Right lung (tissue), 10 donors: ENCODE measurements around the gene CDH10. TPM values are rescaled to one million over a fixed set of nuclear protein-coding genes. Genes with fewer than 3 reads are reported as not detected.

Experiments
- DNase-seq, 2 donors: peaks; one replicate each; pipeline ENCODE4 v3.0.0-alpha.2; 2013
- long read RNA-seq, 8 donors: transcript quantifications; one replicate each; lab custom pipeline, GENCODE V29; 2026
- polyA plus RNA-seq, 5 donors: library from polyadenylated mRNA; unstranded; fragments of 120-200 nt; gene quantifications; one replicate each; pipeline versions ENCODE4 v1.2.1 to v1.2.3, GENCODE V29; 2013; ENCODE audit warnings: inconsistent platforms in 1 of 5, low replicate concordance in 1 of 5; ENCODE audit not compliant: insufficient read length in 5 of 5, insufficient read depth in 1 of 5

The CDH10 gene
- 1 to 10 TPM; 1.7 to 4.8 (median 1.8) TPM for polyA plus RNA-seq
- long read RNA-seq, donor 1, result 0 reads
- long read RNA-seq, donor 2, result 0 reads
- long read RNA-seq, donor 3, result 0 reads
- long read RNA-seq, donor 4, result 0 reads
- long read RNA-seq, donor 5, partial matches to known transcripts, result 0 of 1 reads
- long read RNA-seq, donor 5, other reads (novel, unspliced or antisense), result 0 of 1 reads
- long read RNA-seq, donor 6, result 0 reads
- long read RNA-seq, donor 7, partial matches to known transcripts, result 0 of 1 reads
- long read RNA-seq, donor 7, other reads (novel, unspliced or antisense), result 0 of 1 reads
- long read RNA-seq, donor 8, result 0 reads

DNA sequence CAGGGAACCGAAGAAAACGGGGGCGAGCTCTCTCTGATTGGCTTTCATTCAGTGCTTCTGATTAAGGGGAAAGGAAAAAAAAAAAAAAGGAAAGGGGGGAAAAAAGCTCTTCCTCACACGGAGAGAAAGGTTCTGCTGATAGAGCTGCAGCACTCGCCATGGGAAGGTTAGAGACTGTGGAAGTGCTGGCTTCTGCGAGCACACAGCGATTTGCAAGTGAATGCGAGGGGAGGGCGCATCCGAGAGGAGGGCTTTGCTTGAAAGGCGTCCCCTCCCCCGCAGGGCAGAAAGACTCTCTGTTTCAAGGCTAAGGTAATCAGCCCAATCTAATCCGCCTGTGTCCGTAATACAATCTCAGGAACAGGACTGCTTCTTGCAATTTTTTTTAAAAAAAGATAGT lies at the start of gene CDH10:
Gene CDH10 (minus strand): TSS at position 218 of the 400 bp plus-strand sequence. CDS start 51,488 bp downstream, outside the sequence.
- no peak for DNase-seq

DNA sequence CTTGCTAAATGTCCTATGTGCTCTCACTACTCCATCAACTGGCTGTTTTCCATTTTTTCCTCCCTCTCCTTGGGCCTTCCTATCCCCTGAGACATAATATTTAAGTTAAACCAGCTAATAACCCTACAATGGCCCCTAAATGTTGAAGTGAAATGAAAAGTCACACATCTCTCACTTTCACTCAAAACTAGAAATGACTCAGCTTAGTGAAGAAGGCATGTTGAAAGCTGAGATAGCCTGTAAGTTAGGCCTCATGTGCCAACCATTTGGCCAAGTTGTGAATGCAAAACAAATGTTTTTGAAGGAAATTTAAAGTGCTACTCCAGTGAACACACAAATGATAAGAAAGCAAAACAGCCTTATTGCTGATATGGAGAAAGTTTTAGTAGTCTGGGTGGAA lies 48.8 kb upstream of the CDH10 start:
- DNase-seq, result no peak

DNA sequence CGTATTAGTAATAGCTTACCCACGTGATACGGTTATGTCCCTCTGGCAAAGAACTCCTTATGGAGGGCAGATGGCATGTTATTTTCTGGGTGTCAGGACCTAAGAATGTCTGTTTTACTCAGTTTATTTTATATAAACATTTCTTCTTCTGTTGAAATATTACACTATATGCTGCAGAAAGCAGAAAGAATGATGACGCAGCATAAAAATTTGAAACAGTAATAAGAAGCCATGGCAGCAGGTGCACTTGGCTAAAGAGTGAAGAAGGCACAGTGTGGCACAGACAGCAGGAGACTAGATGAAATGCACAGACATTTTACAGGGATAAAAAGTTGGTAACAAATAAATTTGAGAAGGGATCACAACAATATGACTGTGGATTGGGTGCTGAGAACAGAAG lies 46.3 kb upstream of the CDH10 start:
- no peak for DNase-seq

DNA sequence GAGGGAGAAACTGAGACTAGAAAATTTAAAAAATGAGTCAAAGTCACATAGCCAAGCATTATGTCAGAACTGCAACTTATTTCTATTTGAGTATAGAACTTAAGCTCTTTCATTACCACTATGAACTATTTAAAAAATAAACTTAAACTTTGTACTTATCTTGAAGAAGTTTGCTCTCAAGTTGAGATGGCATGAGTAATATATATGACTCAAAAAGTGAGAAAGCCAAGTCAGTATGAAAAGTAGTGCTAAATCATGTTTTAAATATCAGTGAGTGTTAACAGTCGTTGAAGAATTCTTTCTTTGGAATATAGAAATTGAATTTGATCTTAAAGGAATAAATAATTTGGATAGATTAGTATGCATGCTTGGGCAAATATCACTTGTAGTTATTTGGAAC lies 36.3 kb upstream of the CDH10 start:
- no peak for DNase-seq

DNA sequence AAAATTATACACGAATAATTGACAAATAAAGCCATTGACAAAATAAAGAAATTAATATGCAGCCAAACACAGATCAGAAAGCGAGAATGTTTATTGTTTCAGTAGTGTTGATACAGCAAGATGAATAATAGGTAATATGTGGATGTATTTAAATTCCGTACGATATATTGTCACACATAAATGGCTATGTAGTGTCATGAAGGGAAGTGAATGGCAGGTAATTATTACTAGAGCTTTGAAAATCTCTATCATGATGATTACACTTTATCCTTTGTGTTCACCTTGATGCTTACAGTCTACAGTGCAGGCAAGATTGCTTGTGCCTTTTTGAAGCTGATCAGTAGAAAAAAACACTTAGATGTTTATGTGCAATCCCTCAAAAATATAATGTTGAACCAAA lies 23.3 kb upstream of the CDH10 start:
- no peak for DNase-seq

DNA sequence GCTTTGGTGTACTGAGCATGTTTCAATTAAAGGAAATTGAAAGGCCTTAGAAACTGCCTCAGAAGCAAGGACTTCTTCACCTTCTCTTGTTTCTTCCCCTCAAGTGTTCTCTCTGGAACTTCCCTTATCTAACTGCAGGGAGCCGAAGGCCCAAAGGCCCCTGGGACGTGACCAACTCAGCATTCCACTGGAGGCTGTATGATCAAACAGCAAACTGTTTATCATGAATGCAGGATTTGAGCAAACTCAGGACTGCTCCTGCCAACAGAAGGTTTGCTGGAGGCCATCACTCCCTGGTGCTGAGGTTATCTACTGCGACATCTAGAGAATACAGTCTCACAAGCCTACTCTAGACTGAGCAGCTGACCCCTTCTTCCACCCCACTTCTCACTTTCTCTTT lies 4.8 kb upstream of the CDH10 start:
- no peak for DNase-seq

DNA sequence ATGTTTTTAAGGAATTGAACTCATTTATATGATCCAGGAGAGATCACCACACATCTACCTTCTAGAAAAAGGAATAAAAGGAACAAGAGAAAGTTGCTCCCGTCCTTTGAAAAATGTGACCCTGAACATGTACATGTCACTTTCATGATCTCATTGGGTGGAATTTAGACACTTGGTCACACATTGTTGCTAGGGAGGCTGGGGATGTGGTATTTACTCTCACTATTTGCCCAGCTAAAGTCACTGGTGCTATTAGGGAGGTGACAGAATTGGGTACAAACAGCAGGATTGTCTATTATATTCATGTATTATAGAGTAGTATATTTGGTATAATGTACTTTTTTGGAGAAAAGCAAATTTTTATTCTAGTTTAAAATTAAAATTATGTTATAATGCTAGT lies 2.1 kb upstream of the CDH10 start:
- no peak for DNase-seq

DNA sequence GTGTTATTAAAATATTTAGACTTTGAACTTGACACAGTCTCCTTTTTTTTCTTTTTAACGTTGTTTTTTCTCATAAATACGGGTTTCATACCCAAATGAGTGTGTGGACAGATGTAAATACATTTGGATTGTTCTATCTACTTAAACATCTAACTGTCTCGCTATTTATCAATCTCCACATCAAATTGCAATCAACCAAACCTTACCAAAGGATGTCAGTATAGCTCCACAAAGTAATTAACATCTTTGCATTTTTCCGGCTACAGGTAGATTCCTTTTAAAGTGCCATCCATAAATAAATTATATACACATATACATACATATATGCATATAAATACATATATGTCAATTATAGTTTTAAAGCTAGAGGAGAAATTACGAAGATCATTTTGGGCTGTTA lies 705 bp upstream of the CDH10 start:
- no peak for DNase-seq

DNA sequence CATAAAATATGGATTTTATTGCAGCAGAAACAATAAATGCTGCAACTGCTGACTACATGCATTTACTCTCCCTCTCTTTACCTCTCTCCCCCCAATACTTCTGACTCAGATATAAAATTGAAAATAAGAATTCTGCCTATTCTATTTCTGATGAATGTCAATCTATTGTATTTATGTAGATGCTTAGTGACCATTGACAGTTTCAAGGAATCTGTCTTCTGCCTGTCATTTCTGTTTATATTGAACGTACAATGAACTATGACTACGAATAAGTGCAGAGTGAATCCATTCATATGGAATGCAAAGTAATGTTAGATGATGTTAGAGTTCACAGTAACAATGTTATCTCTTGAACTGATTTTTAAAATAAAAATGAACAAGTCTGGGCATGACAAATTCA lies 898 bp downstream of the CDH10 start:
- DNase-seq, result no peak

DNA sequence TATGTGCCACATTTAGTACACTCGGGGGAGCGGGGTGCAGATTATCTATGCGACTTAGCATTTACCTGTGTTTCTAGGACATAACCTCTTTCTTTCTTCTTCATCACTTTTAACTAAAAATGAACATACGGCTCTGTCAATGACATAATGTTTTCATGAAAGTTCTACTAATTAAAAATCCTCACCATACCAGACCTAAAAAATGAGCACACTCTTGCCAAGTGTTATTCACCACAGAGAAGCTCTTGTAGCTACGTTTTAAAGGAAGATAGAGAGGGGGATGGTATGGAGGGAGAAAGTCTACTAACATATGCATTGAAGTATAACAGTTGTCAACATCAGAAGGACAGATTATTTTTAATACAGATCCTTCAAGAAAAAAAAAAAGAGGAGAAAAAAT lies 1.6 kb downstream of the CDH10 start:
- no peak for DNase-seq

DNA sequence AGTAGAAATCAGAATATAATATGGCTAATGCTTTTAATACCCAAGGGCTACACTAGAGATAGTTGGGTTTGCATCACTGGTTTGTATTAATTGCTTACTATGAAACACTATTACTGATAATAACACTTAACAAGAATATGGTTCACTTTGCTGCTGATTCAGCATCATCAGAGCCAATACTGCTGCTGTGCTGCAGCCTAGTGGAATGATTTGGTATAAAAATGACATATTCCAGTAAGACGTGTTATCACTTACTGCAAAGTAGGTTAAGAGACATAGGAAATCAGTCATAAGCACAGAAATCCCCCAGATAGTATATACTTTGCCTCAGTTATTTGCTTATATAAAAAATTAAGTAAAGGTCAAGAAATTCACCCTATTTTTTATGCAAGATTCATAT lies 2.8 kb downstream of the CDH10 start:
- DNase-seq, result no peak

DNA sequence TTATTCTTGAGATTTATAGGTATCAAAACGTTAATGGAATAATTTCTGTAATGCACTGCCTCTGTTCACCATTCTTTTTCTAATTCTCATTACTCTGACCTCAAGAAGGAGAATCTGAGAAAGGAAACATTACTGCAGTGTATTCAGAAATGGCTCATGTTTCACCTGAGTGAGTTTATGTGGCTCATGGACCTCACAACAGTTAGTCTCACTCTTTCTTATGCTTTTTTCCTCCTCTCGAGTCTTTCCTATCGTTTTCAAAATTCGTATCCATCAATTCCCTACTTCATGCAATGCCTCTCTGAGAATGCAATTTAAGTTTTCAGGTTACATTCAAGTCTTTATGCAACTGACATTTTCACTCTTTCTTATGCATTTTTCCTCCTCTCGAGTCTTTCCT lies 9.6 kb downstream of the CDH10 start:
- DNase-seq, result no peak

DNA sequence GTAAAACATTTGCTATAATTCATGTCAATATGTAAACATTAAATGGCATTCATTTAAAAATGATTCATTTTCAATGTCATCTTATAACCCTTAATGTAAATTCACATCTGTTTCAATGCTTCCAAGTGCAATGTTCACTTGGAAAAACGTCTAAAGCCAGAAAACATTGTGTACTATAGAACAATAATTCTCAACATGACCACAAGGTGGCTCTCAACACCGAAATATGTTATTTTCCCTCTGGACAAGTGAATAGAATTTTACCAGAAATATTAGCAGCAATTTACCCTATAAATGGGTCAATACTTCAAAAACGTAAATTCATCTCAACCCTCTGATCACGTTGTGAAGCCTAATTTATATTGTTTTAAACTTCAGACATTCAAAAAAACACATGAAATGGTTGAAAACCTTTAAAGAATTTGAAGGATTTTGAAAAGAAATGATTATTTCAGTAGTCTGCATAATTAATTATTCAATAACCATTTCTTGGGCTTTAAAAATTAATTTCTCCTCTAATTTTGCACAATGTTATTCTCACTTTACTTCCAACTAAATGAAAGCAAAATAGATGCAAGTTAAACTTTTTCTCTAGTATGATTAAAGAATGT lies 11.0 kb downstream of the CDH10 start:
- DNase-seq, result peak in 1 of 2 donors; percentile 46

DNA sequence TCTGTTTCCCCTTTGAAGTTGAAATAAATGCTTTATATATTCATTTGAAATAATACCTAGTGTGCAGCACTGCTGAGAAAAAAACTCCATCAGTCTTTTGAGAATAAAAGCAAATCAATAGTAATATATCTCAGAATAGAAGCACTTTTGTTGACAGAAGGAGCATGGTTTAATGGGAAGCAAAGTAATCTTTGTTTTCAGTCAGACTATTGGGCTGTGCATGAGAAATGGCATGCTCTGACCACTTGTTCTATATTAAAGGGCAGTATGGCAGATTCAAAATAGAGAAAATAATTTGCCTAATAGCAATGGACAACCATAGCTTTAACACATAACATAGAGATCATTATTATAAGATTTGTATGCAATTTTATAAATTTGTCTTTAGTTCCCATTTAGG lies 12.4 kb downstream of the CDH10 start:
- no peak for DNase-seq

DNA sequence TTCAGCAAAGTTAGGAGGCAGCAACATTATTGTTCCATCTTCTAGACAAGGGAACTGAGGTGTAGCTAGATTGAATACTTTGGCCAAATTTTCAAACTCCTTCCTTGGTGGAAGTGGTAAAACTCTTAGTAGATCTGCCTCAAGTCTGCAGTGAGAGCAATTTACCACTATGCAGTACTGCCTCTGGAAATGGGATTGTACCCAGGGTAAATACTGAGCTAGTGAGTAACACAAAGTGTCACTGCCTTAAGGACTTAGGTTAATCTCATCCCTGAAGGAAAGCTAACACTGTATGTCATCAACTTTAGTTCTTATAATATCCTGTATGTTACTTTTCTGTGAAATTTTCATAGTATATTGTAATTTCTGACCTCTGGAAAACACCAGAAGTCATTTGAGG lies 13.9 kb downstream of the CDH10 start:
- no peak for DNase-seq

DNA sequence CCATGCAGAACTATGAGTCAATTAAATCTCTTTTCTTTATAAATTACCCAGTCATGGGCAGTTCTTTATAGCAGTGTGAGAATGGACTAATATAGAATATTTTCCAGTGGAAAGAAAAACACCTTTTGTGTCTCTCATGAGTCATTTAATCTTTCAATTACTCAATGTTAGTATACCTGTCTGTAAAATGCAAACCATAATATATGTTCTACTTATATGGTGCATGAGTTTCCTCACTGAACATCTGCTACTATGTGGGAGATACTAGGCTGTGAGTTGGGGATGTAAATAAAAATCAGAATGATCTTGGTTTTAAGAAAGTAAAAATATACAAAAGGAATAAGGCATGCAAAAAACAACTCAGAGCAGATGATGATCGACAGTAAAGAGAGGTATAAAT lies 15.0 kb downstream of the CDH10 start:
- DNase-seq, result no peak

DNA sequence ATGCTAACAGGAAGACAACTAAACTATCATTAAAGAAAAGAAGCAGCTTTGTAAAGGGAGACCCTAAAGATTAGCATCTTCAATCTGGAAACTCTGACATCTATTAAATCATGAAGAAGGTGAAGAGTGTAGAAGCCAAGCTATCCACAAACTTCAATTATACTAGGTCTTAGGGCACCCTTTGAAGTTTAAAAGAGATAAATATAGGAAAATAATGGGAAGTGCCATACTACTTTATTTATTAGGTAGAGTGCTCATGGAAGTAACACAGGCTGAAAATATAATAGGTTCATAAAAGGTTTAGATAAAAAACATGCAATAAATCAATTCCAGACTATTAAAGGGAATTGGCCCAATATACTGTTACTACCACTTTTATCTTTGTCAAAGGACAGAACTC lies 19.9 kb downstream of the CDH10 start:
- DNase-seq, result no peak

DNA sequence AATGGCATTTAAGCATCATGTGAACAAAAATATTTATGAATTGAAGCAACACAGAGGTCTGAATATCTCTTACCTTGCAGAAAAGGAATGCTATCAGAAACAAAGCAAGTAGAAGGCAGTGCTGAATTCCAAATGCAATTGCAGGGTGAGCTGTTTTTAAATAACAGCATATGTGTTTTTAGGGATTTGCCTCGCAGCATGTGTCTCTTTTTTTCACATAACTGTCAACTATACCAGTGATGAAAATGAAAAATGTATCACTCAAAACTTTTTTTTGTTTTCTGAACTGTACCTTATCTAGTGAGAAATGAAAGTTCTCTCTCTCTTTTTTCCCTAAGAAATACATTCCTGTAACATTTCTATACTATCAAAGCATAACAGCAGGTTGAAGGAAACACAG lies 21.2 kb downstream of the CDH10 start:
- DNase-seq, result no peak

DNA sequence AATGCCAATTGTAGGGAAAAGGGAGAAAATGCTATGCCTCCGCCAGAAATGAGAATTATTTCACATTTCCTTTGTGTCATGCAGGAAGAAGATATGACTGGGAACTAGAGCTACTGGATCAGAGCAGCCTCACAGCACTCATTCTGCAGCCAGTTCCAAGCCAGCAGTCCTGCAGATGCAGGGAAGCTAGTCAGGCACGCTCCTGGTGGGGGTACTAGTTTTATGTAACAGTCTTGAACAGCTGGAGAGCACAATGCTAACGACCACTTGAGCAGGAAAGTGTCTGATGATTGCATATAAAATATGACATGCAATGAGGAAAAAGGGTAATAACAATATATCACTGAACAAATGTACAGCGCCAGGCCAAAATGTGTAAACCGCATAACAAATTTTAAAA lies 21.7 kb downstream of the CDH10 start:
- no peak for DNase-seq

DNA sequence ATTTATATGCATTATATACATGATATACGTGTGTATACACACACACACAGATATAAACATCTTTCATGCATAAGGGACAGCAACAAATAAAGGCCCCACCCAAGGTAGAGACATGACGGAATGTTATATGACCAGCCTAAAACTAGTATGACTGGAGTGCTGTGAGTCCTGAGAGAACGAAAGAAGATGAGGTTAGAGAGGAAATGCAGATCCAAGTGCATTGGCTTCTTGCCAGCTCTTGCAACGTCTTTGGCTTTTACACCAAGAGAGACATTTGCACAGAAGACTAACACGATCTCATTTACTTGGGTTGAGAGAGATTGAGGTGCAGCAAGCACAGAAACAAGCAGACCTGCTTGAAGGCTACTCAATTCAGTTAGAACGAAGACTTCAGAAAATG lies 23.0 kb downstream of the CDH10 start:
- DNase-seq, result peak; percentile 53 to 62

DNA sequence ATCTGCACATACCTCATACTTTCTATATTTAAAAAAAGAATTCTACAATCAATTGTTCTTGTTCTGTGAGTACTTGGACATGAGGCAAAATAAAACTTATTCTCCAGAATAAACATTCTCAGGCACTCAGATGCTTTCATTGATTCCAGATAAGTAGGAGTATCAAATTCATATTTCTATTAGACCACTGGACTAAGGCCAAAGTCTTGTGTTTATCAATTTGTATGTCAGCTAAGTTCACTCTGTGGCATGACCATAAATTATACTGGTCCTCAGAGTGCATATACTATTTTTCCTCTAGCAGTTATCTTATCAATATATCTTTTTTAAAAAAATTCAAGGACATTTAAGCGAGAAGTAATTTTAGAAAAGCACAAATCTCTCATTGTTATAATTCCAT lies 28.2 kb downstream of the CDH10 start:
- no peak for DNase-seq

DNA sequence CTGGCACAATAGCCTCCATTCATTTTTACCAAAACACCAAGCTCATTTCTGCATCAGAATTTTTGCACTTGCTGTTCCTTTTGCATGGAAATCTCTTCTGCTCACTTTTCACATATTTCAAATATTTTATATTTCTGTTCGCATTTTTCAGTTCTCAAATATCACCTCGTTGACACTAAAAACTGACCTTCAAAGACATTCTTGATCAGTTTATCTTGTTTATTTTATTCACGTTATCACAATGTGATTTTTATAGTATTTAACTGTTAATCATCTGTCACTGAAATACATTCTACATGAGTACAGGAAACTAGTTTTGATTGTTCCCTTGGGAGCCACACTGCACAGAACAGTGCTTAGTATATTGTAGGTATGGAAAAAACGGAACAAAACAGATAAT lies 29.6 kb downstream of the CDH10 start:
- no peak for DNase-seq

DNA sequence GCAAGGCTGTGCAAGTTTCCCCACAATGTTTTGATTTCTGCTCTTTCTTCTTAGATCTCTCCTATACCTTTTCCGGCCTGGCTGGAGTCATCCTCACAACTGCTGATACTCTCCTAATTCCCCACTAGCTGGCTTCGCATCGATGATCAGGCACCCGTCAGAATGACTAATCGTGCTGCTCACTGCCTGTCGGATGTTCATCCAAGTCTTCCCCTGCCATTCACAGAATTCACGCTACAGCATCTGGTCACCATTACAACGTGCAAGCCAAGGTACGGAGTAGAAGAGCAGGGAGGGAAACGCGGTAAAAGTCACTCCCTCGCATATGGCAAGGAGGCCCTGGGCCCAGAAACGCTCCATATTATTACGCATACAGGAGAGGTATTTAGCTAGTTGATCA lies 35.1 kb downstream of the CDH10 start:
- DNase-seq, result no peak

DNA sequence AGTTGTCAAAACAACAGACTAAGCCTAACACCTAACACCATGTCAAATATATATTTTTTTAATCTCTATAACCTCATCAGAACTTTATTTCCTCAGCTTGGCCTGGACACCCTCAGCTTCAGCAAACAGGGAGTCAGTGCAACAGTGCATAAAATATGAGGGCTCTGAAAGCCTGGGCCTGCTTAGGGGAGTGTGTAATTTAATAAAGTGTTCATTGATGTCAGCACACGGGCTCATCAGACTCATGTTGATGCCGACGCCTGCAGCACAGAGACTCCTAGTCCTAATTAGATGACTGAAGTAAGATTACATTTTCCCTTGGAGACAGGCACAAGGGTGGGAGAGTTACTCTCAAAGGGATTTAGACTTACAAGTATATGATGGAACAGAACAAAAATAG lies 37.8 kb downstream of the CDH10 start:
- no peak for DNase-seq
